ENCODE results near the gene TCFL5.

GRCh38 chr20:62832212-62832922 is 29.3 kb downstream of the TCFL5 start:
- TF ChIP-seq POLR2AphosphoS5 (IDR thresholded peaks at IDR 0.05; ENCODE audit: low read depth, low read length), result no peak
- no peak for TF ChIP-seq TAF1 (IDR thresholded peaks at IDR 0.05; ENCODE audit: borderline replicate concordance, insufficient read depth, low read length)
- no peak for TF ChIP-seq SIN3A (IDR thresholded peaks at IDR 0.05; ENCODE audit: borderline replicate concordance, insufficient read depth, low read length)

Measured in PFSK-1 (cell line).